Right cardiac atrium (tissue), 5 donors: ENCODE data around the gene CEP170B. TPM values are rescaled to one million over a fixed set of nuclear protein-coding genes. Genes with fewer than 3 reads are reported as not detected.
"Not testable (repeated sequence)": the region's sequence is repeated elsewhere in the genome, so short reads cannot be mapped to it uniquely, and the experiment has no call there.

Experiments
- ATAC-seq, 2 donors: fragments of 200-7000 bp; cut with Tn5 transposase; one replicate each; pipeline versions ENCODE4 v1.8.0 to v1.9.1; 2020; ENCODE audit warnings: moderate library complexity in 2 of 2, mild to moderate bottlenecking in 1 of 2
- DNase-seq, 3 donors: peaks; one replicate each; pipeline ENCODE4 v3.0.0-alpha.2; 2020
- H3K27ac ChIP-seq: one replicate; pipeline ENCODE4 v1.5.1; 2013; ENCODE audit warnings: mild to moderate bottlenecking, low read length, control low read depth, moderate library complexity
- H3K27me3 ChIP-seq: one replicate; pipeline ENCODE4 v1.6.1; 2013; ENCODE audit not compliant: control insufficient read depth, insufficient read depth
- H3K4me1 ChIP-seq: one replicate; pipeline ENCODE4 v1.6.1; 2013; ENCODE audit warnings: low read length; ENCODE audit not compliant: control insufficient read depth, insufficient read depth
- H3K4me3 ChIP-seq: one replicate; pipeline ENCODE4 v1.5.1; 2013; ENCODE audit warnings: low read length, control low read depth
- H3K9me3 ChIP-seq: one replicate; pipeline ENCODE4 v1.6.1; 2013; ENCODE audit warnings: low read length; ENCODE audit not compliant: control insufficient read depth
- WGBS: extraction: QIAGEN DNeasy Blood & Tissue Kit; methylation state at CpG from one replicate; pipeline ENCODE4 v1.1.7; 2013; 5-methylcytosine and 5-hydroxymethylcytosine counted together
- intact Hi-C, 4 donors: fragments of 100-400 bp; cut with DNase I; formaldehyde crosslinking; loops; one replicate each; pipeline versions ENCODE4 v1.11.0 to v1.14.0; 2022 to 2023
- polyA plus RNA-seq: library from polyadenylated mRNA; stranded (reverse); fragments of 200-250 nt; gene quantifications from one replicate; pipeline ENCODE4 v1.2.3, GENCODE V29; 2013
- total RNA-seq, 4 donors: library from RNA; stranded (reverse); fragmentation: NEBNext Ultra II Directional; extraction: Animal tissue kit (Norgen Biotek cat#: 25700); gene quantifications; one replicate each; pipeline ENCODE4 v1.2.1, GENCODE V29; 2021
- donor health status: healthy with polysubstance abuse.
- donor health status: DM: no; HTN: yes; CAD: no.
- donor health status: DM: no; HTN: no; CAD: no.
- donor health status: DM: no; HTN: yes; CAD: no; lungs with severe emphysema.
- donor health status: DM: yes; HTN: yes; CAD: no.

CEP170B gene
- total and polyA plus RNA-seq, 5 donors: 8.4 to 19.1 (median 11.5) TPM

GRCh38 chr14:104824353-104824997 lies 40.6 kb upstream of the CEP170B start:
- no peak for ATAC-seq
- Histone ChIP-seq H3K27me3 (no peaks in the 10 kb centered on the region), H3K4me1 (peaks cover 3% of the 10 kb centered on the region), H3K4me3 (no peak overlapping the region), H3K27ac (no peak overlapping the region), H3K9me3 (no peaks in the 10 kb centered on the region)
- intact Hi-C loops: loop anchor here in 3 of 4 donors (5.0 kb wide), 1 partner anchor 57 kb away; no protein-coding TSS in a partner anchor
- 97% methylated on average over 2 of the region's 2 CpGs for WGBS
- no peak for DNase-seq

GRCh38 chr14:104826189-104826860 lies 38.7 kb upstream of the CEP170B start:
- Histone ChIP-seq H3K27ac (no peak overlapping the region), H3K4me3 (peak overlapping the region; percentile 63), H3K9me3 (no peaks in the 10 kb centered on the region), H3K4me1 (peaks cover 3% of the 10 kb centered on the region), H3K27me3 (no peaks in the 10 kb centered on the region)
- under 1% methylated on average over 54 of the region's 54 CpGs for WGBS
- DNase-seq: peak; percentile 91 to 98 (median 97)
- peak; percentile 88 to 91 for ATAC-seq
- intact Hi-C loops: loop anchor here in 1 of 4 donors (5.0 kb wide), 1 partner anchor 59 kb away; no protein-coding TSS in a partner anchor

GRCh38 chr14:104826861-104827176 lies 38.2 kb upstream of the CEP170B start:
- WGBS: 2% methylated on average over 27 of the region's 27 CpGs
- intact Hi-C loops: loop anchor here in 1 of 4 donors (5.0 kb wide), 1 partner anchor 60 kb away; no protein-coding TSS in a partner anchor
- Histone ChIP-seq H3K9me3 (no peaks in the 10 kb centered on the region), H3K4me1 (peaks cover 3% of the 10 kb centered on the region), H3K27me3 (no peaks in the 10 kb centered on the region), H3K4me3 (peak overlapping the region; percentile 63), H3K27ac (no peak overlapping the region)
- no peak for ATAC-seq
- no peak for DNase-seq

GRCh38 chr14:104827177-104828055 lies 37.7 kb upstream of the CEP170B start:
- DNase-seq: peak; percentile 49 to 80 (median 72)
- ATAC-seq: peak; percentile 39 to 61
- 6% methylated on average over 39 of the region's 39 CpGs for WGBS
- Histone ChIP-seq H3K27me3 (no peaks in the 10 kb centered on the region), H3K4me1 (peaks cover 3% of the 10 kb centered on the region), H3K9me3 (no peaks in the 10 kb centered on the region), H3K27ac (no peak overlapping the region), H3K4me3 (peak overlapping the region; percentile 63)
- intact Hi-C loops: loop anchor here in 1 of 4 donors (5.0 kb wide), 1 partner anchor 60 kb away; no protein-coding TSS in a partner anchor

GRCh38 chr14:104830781-104831180 lies 34.3 kb upstream of the CEP170B start:
- no peaks in the 10 kb centered on the region for H3K27me3 ChIP-seq
- H3K27ac ChIP-seq: no peak overlapping the region
- peak in 1 of 3 donors; percentile 23 for DNase-seq
- peaks cover under 1% of the 10 kb centered on the region for H3K4me1 ChIP-seq
- intact Hi-C loops: no loop called here
- no peak for ATAC-seq
- WGBS: 57% methylated on average over 9 of the region's 9 CpGs
- no peak overlapping the region for H3K4me3 ChIP-seq
- H3K9me3 ChIP-seq: no peaks in the 10 kb centered on the region

- H3K9me3 ChIP-seq, H3K4me3 ChIP-seq, H3K27ac ChIP-seq, intact Hi-C loops, H3K4me1 ChIP-seq, H3K27me3 ChIP-seq, ATAC-seq: not testable (repeated sequence)
- DNase-seq: peak in 1 of 3 donors; percentile 31
- WGBS: 93% methylated on average over 39 of the region's 41 CpGs
Observed at GRCh38 chr14:104836171-104836935, 28.7 kb upstream of the CEP170B start.

- 83% methylated on average over 1 of the region's 1 CpG for WGBS
- ATAC-seq: no peak
- Histone ChIP-seq H3K27me3 (no peaks in the 10 kb centered on the region), H3K4me3 (no peak overlapping the region), H3K27ac (no peak overlapping the region), H3K4me1 (no peaks in the 10 kb centered on the region), H3K9me3 (no peaks in the 10 kb centered on the region)
- DNase-seq: no peak
- intact Hi-C loops: no loop called here
Observed at GRCh38 chr14:104841730-104842129, 23.3 kb upstream of the CEP170B start.

- Histone ChIP-seq H3K27me3 (no peaks in the 10 kb centered on the region), H3K4me3 (no peak overlapping the region), H3K4me1 (no peaks in the 10 kb centered on the region), H3K27ac (no peak overlapping the region), H3K9me3 (no peaks in the 10 kb centered on the region)
- ATAC-seq: peak in 1 of 2 donors; percentile 34
- intact Hi-C loops: no loop called here
- 38% methylated on average over 13 of the region's 13 CpGs for WGBS
- DNase-seq: no peak
Observed at GRCh38 chr14:104843006-104843405, 22.1 kb upstream of the CEP170B start.

GRCh38 chr14:104843442-104844305 lies 21.4 kb upstream of the CEP170B start:
- Histone ChIP-seq H3K4me3 (peak overlapping the region; percentile 42), H3K27ac (no peak overlapping the region), H3K9me3 (no peaks in the 10 kb centered on the region), H3K27me3 (no peaks in the 10 kb centered on the region), H3K4me1 (no peaks in the 10 kb centered on the region)
- under 1% methylated on average over 69 of the region's 69 CpGs for WGBS
- DNase-seq (peak in 2 of 3 donors; percentile 60 to 72), ATAC-seq (peak; percentile 59 to 66)
- intact Hi-C loops: no loop called here
